ENCODE measurements around the gene TARDBP.
"Not testable (repeated sequence)": the region's sequence is repeated elsewhere in the genome, so short reads cannot be mapped to it uniquely, and the experiment has no call there.

TARDBP gene

GRCh38 chr1:11062965-11063401 is 50.5 kb downstream of the TARDBP start:
- H3K4me3 ChIP-seq (ENCODE audit: low read depth, low read length): no peak overlapping the region
- no peaks in the 10 kb centered on the region for H3K27me3 ChIP-seq (ENCODE audit: control insufficient read depth, insufficient read depth, low read length)
- H3K4me1 ChIP-seq (ENCODE audit: control insufficient read depth, insufficient read depth, low read length): peaks cover 3% of the 10 kb centered on the region; the same call in 1 of the 2 replicates
- no peak overlapping the region for H3K27ac ChIP-seq (ENCODE audit: low read depth, low read length)
- H3K36me3 ChIP-seq (ENCODE audit: control insufficient read depth, insufficient read depth, low read length): peaks cover 39% of the 10 kb centered on the region
- H3K9me3 ChIP-seq (ENCODE audit: control insufficient read depth, insufficient read depth, low read length): no peaks in the 10 kb centered on the region
- no peak overlapping the region for H3K9ac ChIP-seq (ENCODE audit: low read depth, low read length)

- not testable (repeated sequence) for H3K9ac ChIP-seq (ENCODE audit: low read depth, low read length); H3K4me1 ChIP-seq (ENCODE audit: control insufficient read depth, insufficient read depth, low read length); H3K4me3 ChIP-seq (ENCODE audit: low read depth, low read length); H3K27me3 ChIP-seq (ENCODE audit: control insufficient read depth, insufficient read depth, low read length); H3K27ac ChIP-seq (ENCODE audit: low read depth, low read length); H3K9me3 ChIP-seq (ENCODE audit: control insufficient read depth, insufficient read depth, low read length)
- H3K36me3 ChIP-seq (ENCODE audit: control insufficient read depth, insufficient read depth, low read length): peaks cover 48% of the 10 kb centered on the region
These were observed 51.6 kb downstream of the TARDBP start for GRCh38 chr1:11063937-11064537.

- Histone ChIP-seq H3K4me3 (ENCODE audit: low read depth, low read length) (no peak overlapping the region), H3K9me3 (ENCODE audit: control insufficient read depth, insufficient read depth, low read length) (no peaks in the 10 kb centered on the region), H3K36me3 (ENCODE audit: control insufficient read depth, insufficient read depth, low read length) (peaks cover 57% of the 10 kb centered on the region)
These were observed 52.5 kb downstream of the TARDBP start for GRCh38 chr1:11064942-11065341.

GRCh38 chr1:11065796-11066195 is 53.3 kb downstream of the TARDBP start:
- no peaks in the 10 kb centered on the region for H3K9me3 ChIP-seq (ENCODE audit: control insufficient read depth, insufficient read depth, low read length)
- peaks cover 2% of the 10 kb centered on the region; the same call in 1 of the 2 replicates for H3K4me1 ChIP-seq (ENCODE audit: control insufficient read depth, insufficient read depth, low read length)
- H3K36me3 ChIP-seq (ENCODE audit: control insufficient read depth, insufficient read depth, low read length): peaks cover 65% of the 10 kb centered on the region
- H3K9ac ChIP-seq (ENCODE audit: low read depth, low read length): no peak overlapping the region
- no peak overlapping the region for H3K27ac ChIP-seq (ENCODE audit: low read depth, low read length)
- no peaks in the 10 kb centered on the region for H3K27me3 ChIP-seq (ENCODE audit: control insufficient read depth, insufficient read depth, low read length)
- no peak overlapping the region for H3K4me3 ChIP-seq (ENCODE audit: low read depth, low read length)

More at GRCh38 chr1:11064942-11065341, 52.5 kb downstream of the TARDBP start:
- Histone ChIP-seq H3K4me1 (ENCODE audit: control insufficient read depth, insufficient read depth, low read length) (peaks cover 3% of the 10 kb centered on the region; the same call in 1 of the 2 replicates), H3K9ac (ENCODE audit: low read depth, low read length) (no peak overlapping the region), H3K27me3 (ENCODE audit: control insufficient read depth, insufficient read depth, low read length) (no peaks in the 10 kb centered on the region), H3K27ac (ENCODE audit: low read depth, low read length) (no peak overlapping the region)

- H3K9me3 ChIP-seq (ENCODE audit: control insufficient read depth, insufficient read depth, low read length): no peaks in the 10 kb centered on the region
- no peak overlapping the region for H3K9ac ChIP-seq (ENCODE audit: low read depth, low read length)
- H3K4me1 ChIP-seq (ENCODE audit: control insufficient read depth, insufficient read depth, low read length): no peaks in the 10 kb centered on the region; the same call in 1 of the 2 replicates
- no peak overlapping the region for H3K4me3 ChIP-seq (ENCODE audit: low read depth, low read length)
- H3K27me3 ChIP-seq (ENCODE audit: control insufficient read depth, insufficient read depth, low read length): no peaks in the 10 kb centered on the region
- H3K36me3 ChIP-seq (ENCODE audit: control insufficient read depth, insufficient read depth, low read length): peaks cover 85% of the 10 kb centered on the region
- no peak overlapping the region for H3K27ac ChIP-seq (ENCODE audit: low read depth, low read length)
These were observed 55.5 kb downstream of the TARDBP start for GRCh38 chr1:11067716-11068599.

- H3K27me3 ChIP-seq (ENCODE audit: control insufficient read depth, insufficient read depth, low read length): no peaks in the 10 kb centered on the region
- H3K36me3 ChIP-seq (ENCODE audit: control insufficient read depth, insufficient read depth, low read length): peaks cover 86% of the 10 kb centered on the region
- H3K4me3 ChIP-seq (ENCODE audit: low read depth, low read length): no peak overlapping the region
- no peak overlapping the region for H3K9ac ChIP-seq (ENCODE audit: low read depth, low read length)
- H3K9me3 ChIP-seq (ENCODE audit: control insufficient read depth, insufficient read depth, low read length): no peaks in the 10 kb centered on the region
- H3K27ac ChIP-seq (ENCODE audit: low read depth, low read length): no peak overlapping the region
- no peaks in the 10 kb centered on the region; the same call in 1 of the 2 replicates for H3K4me1 ChIP-seq (ENCODE audit: control insufficient read depth, insufficient read depth, low read length)
These were observed 56.4 kb downstream of the TARDBP start for GRCh38 chr1:11068600-11069473.

- Histone ChIP-seq H3K4me1 (ENCODE audit: control insufficient read depth, insufficient read depth, low read length) (no peaks in the 10 kb centered on the region; the same call in 1 of the 2 replicates), H3K4me3 (ENCODE audit: low read depth, low read length) (no peak overlapping the region), H3K9me3 (ENCODE audit: control insufficient read depth, insufficient read depth, low read length) (no peaks in the 10 kb centered on the region), H3K9ac (ENCODE audit: low read depth, low read length) (no peak overlapping the region), H3K27me3 (ENCODE audit: control insufficient read depth, insufficient read depth, low read length) (no peaks in the 10 kb centered on the region), H3K27ac (ENCODE audit: low read depth, low read length) (no peak overlapping the region), H3K36me3 (ENCODE audit: control insufficient read depth, insufficient read depth, low read length) (peaks cover 94% of the 10 kb centered on the region)
These were observed 58.4 kb downstream of the TARDBP start for GRCh38 chr1:11070876-11071275.

- Histone ChIP-seq H3K27me3 (ENCODE audit: control insufficient read depth, insufficient read depth, low read length) (no peaks in the 10 kb centered on the region), H3K4me1 (ENCODE audit: control insufficient read depth, insufficient read depth, low read length) (no peaks in the 10 kb centered on the region; the same call in 1 of the 2 replicates), H3K9me3 (ENCODE audit: control insufficient read depth, insufficient read depth, low read length) (no peaks in the 10 kb centered on the region), H3K4me3 (ENCODE audit: low read depth, low read length) (no peak overlapping the region), H3K36me3 (ENCODE audit: control insufficient read depth, insufficient read depth, low read length) (peaks cover 94% of the 10 kb centered on the region), H3K27ac (ENCODE audit: low read depth, low read length) (no peak overlapping the region), H3K9ac (ENCODE audit: low read depth, low read length) (no peak overlapping the region)
These were observed 59.2 kb downstream of the TARDBP start for GRCh38 chr1:11071463-11072215.

- Histone ChIP-seq H3K4me1 (ENCODE audit: control insufficient read depth, insufficient read depth, low read length) (no peaks in the 10 kb centered on the region; the same call in 1 of the 2 replicates), H3K9me3 (ENCODE audit: control insufficient read depth, insufficient read depth, low read length) (no peaks in the 10 kb centered on the region), H3K27ac (ENCODE audit: low read depth, low read length) (no peak overlapping the region), H3K36me3 (ENCODE audit: control insufficient read depth, insufficient read depth, low read length) (peaks cover 97% of the 10 kb centered on the region), H3K27me3 (ENCODE audit: control insufficient read depth, insufficient read depth, low read length) (no peaks in the 10 kb centered on the region), H3K9ac (ENCODE audit: low read depth, low read length) (no peak overlapping the region), H3K4me3 (ENCODE audit: low read depth, low read length) (no peak overlapping the region)
These were observed 59.9 kb downstream of the TARDBP start for GRCh38 chr1:11072216-11072917.

GRCh38 chr1:11073398-11073797 is 60.9 kb downstream of the TARDBP start:
- H3K9ac ChIP-seq (ENCODE audit: low read depth, low read length); H3K9me3 ChIP-seq (ENCODE audit: control insufficient read depth, insufficient read depth, low read length); H3K27ac ChIP-seq (ENCODE audit: low read depth, low read length); H3K27me3 ChIP-seq (ENCODE audit: control insufficient read depth, insufficient read depth, low read length); H3K4me3 ChIP-seq (ENCODE audit: low read depth, low read length); H3K4me1 ChIP-seq (ENCODE audit: control insufficient read depth, insufficient read depth, low read length): not testable (repeated sequence)
- H3K36me3 ChIP-seq (ENCODE audit: control insufficient read depth, insufficient read depth, low read length): peaks cover 94% of the 10 kb centered on the region

Data from HUES48 (cell line).